GM21619 (cell line): ENCODE data around the gene TMEM239.
"Not testable (repeated sequence)": the region's sequence is repeated elsewhere in the genome, so short reads cannot be mapped to it uniquely, and the experiment has no call there.

Experiments used
- ATAC-seq: cut with Tn5 transposase; IDR thresholded peaks from one replicate; pipeline ENCODE4 v1.9.1; 2021; ENCODE audit not compliant: unreplicated experiment

TMEM239 gene

DNA sequence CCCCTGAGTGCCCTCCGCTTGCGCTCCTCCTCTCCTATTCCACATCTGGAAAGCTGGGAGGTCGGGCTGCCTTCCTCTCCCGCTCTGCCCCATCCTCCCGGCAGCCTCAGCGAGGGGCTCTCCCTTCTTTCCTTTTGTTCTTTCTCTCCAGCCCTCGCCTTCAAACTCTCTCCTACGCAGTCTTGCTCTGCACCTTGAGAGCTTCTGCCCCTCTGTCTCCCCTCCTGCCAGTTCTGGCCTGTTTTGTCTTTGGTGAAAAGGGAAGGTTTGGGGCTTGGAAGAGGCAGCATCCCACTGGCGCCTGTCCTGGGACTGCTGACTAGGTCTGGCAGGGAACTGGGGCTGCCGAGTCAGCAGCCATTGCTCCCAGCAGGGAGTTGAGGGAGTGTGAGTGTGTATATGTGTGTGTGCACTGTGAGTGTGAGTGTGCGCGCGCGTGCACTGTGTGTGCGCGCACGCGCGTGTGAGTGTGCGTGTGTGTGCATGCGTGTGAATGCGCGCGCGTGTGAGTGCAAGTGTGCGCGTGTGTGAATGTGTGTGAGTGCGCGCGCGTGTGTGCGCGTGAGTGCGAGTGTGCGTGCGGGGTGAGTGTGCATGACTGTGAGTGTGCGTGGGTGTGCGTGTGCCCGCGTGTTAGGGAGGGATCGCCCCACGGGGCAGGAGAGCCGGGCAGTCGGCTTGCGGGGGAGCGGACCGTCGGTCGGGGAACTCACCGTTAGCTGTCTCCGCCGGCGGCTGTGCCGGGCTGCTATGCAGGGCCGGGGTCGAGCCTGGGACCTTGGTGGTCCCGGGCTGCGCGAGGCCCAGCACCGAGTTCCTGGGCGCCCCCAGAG is 16.3 kb upstream of the TMEM239 start:
- ATAC-seq, result no peak

DNA sequence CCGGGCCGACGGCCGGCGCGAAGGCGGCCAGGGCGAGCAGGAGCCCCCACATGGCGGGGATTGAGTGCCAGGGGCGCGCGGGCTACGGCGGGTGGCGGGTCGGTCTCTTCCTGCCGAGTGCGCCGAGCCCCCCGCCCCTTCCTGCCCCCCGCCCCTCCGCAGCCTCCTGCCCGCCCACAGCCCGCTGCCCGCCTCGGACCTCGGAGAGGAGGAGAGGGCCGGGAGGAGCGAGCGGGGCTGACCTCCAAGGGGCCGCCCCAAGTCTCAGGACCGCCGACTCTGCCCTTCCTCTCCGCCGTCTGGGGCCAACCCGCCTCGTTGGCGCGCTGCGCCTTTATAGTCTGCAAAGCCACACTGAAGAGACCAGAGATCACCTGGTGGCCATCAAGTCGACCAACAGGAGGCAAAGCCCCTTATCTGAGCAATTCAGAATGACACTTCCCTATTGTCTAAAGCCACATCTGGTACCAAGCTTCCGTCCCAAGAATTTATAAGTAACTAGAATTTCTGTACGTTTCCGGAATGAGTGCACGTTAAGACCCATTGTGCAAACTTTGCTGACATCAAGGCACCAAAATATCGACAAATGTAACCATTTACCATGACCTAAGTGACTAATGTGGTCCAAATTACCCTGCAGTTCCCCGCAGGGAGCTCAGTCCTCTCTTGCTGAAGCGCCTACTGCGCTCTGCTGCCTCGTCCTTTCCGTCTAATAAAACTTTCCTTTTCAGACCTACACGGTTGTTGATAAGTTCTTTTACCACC is 15.5 kb upstream of the TMEM239 start, which contains the start of gene CPXM1:
TSS of gene CPXM1 (minus strand) at position 107 of the 765 bp plus-strand sequence. CDS start at position 52, 55 bp downstream.
- peak; percentile 54 for ATAC-seq

DNA sequence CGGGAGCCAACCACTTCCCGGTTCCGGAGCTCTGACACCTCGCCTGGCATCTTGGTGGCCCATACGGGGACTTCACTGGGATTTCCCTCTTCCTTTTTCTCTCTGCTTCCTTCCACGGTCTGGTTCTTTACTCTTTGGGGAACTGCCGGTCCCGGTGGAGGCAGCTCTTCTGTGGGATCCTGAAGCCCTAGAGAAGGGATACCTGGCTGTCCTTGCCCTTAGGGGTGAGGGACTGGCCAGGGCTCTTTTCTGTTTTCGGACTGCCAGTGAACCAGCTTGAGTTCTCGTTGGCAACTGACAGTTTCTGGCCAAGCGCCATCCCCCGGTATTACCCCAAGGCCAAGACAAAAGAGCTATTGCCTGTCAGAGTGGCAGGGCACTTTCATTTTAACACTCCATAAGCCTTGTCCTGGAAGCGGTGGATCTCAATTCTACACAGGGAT is 14.9 kb upstream of the TMEM239 start:
- no peak for ATAC-seq

DNA sequence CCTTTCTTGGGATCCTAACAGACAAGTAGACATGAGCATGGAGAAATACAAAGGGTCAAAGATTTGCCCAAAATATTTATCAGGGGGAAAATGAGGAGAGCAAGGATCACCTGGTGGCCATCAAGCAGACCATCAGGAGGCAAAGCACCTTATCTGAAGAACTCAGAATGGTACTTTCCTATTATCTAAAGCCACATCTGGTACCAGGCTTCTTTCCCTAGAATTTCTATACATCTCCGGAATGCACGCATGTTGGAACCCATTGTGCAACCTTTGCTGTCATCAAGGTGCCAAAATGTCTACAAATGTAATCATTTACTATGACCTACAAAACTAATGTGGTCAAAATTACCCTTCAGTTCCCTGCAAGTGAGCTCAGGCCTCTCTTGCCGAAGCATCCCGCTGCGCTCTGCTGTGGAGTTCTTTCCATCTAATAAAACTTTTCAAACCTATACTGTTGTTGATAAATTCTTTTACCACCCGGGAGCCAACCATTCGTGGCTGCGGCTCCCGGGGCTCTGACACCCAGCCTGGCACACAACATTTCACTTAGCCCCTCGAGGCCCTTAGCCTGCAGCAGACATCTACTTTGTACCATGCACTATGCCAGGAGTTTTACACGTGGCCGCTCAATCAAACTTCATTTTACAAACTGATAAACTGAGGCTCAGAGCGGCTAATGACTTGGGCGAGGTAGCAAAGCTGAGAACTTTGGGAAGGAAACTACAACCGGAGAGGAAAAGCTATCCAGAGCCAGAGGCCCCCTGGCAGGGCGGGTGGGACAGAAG is 11.9 kb upstream of the TMEM239 start:
- no peak for ATAC-seq

GRCh38 chr20:2804852-2805688 is 11.1 kb upstream of the TMEM239 start:
- no peak for ATAC-seq

GRCh38 chr20:2805689-2806350 is 10.3 kb upstream of the TMEM239 start:
- ATAC-seq, result no peak

GRCh38 chr20:2806351-2806701 is 9.8 kb upstream of the TMEM239 start:
- ATAC-seq, result no peak

GRCh38 chr20:2807019-2807418 is 9.1 kb upstream of the TMEM239 start:
- ATAC-seq, result no peak

GRCh38 chr20:2807929-2808328 is 8.2 kb upstream of the TMEM239 start:
- ATAC-seq, result not testable (repeated sequence)

GRCh38 chr20:2809690-2810089 is 6.5 kb upstream of the TMEM239 start:
- ATAC-seq, result no peak

DNA sequence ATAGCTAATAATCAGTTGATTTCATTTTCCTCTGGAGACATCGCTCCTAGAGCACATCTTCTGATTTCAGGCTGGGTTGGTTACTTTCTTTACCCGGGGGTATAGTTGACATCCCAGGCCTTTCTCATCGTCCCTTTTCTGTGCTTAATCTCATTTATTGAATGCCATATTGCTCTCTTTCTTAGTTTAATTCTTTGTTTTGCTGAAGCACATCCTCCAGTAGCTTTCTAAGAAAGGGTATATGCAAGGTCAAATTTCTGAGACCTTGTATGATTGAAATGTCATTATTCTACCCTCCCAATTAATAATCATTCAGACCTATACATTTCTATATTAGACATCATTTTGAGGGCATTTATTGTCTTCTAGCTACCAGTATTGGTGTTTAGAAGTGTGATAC is 4.0 kb upstream of the TMEM239 start:
- no peak for ATAC-seq

GRCh38 chr20:2814076-2814475 is 2.1 kb upstream of the TMEM239 start:
- no peak for ATAC-seq

DNA sequence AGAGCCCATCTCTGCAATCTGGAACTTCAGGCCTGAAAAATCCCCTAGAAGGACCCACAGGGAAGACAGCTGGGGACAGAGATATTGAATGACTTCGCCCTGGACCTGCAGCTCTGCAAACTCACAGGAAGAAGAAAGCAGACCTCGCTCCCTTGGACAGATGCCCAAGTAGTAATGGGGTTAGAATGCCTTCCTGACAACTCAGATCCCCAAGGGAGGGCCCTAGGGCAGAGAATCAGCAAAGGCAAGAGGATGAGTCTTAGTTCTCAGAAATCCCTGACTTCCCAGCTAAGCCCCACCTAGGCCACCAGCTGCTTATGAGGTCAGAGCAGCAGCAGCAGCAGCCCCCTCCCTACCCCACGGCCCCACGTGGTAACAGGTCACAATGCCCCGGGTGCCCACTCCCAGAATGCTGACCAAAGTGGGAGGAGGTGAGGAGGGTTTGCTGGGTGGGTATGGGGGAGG is 1.5 kb upstream of the TMEM239 start, which contains the start of gene C20orf141:
TSS of gene C20orf141 (plus strand) at position 401 of the 465 bp plus-strand sequence. CDS start 198 bp downstream, outside the sequence.
- ATAC-seq, result no peak

GRCh38 chr20:2815242-2815900 is 793 bp upstream of the TMEM239 start:
- ATAC-seq, result no peak

GRCh38 chr20:2816583-2817340 is 598 bp downstream of the TMEM239 start:
- ATAC-seq, result no peak

DNA sequence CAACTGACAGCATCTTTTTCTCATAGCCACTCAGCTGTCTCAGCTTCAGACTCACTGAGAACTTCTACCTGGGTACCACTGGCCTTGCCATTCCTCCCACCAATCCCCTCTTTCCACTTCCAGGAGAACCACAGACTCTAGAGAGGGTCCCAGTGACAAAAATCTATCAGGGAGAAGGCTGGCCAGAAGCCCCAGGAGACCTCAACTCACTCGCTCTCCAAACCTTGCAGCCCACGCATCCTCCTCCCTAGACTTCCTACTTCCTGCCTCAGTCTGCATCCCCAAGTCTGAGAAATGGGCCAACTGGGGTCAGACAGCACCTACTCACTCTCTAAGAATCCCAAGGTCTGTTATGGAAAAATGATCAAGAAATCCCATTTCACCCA is 1.2 kb downstream of the TMEM239 start:
- no peak for ATAC-seq

- ATAC-seq, result no peak
These were observed 1.9 kb downstream of the TMEM239 start for GRCh38 chr20:2817891-2818595.
